Ramos (cell line): ENCODE measurements around the gene AVPR1B.

Experiments used
- in situ Hi-C: fragments of 300-500 bp; cut with MboI; formaldehyde crosslinking; loops from one replicate; pipeline ENCODE4 v1.14.3; 2022; ENCODE audit warnings: low sequenced_read_pairs; ENCODE audit not compliant: unreplicated experiment

AVPR1B gene

GRCh38 chr1:206117151-206117948, at the start of gene AVPR1B:
Gene AVPR1B (minus strand): TSS chr1:206117388. CDS start chr1:206116890, 498 bp downstream.
- in situ Hi-C loops, result loop anchor here (10.0 kb wide), 1 partner anchor 323 kb away; no protein-coding TSS in a partner anchor

GRCh38 chr1:206145771-206146290, 28.6 kb upstream of the AVPR1B start:
- in situ Hi-C loops, result no loop called here

GRCh38 chr1:206144605-206145004, 27.4 kb upstream of the AVPR1B start:
- in situ Hi-C loops, result no loop called here

GRCh38 chr1:206143537-206144172, 26.5 kb upstream of the AVPR1B start:
- in situ Hi-C loops, result no loop called here

GRCh38 chr1:206142770-206143169, 25.6 kb upstream of the AVPR1B start:
- in situ Hi-C loops, result no loop called here

- in situ Hi-C loops, result no loop called here
These were observed 24.8 kb upstream of the AVPR1B start for GRCh38 chr1:206142011-206142410.

- in situ Hi-C loops, result no loop called here
These were observed 19.1 kb upstream of the AVPR1B start for GRCh38 chr1:206136241-206136640.

- in situ Hi-C loops, result no loop called here
These were observed 18.1 kb upstream of the AVPR1B start for GRCh38 chr1:206135248-206135647.

GRCh38 chr1:206133751-206134415, 16.7 kb upstream of the AVPR1B start:
- in situ Hi-C loops, result no loop called here

GRCh38 chr1:206131037-206131436, 13.8 kb upstream of the AVPR1B start:
- in situ Hi-C loops, result no loop called here

- in situ Hi-C loops, result no loop called here
These were observed 11.0 kb upstream of the AVPR1B start for GRCh38 chr1:206128196-206128595.

- in situ Hi-C loops, result no loop called here
These were observed 10.1 kb upstream of the AVPR1B start for GRCh38 chr1:206127336-206127735.

GRCh38 chr1:206125346-206125745, 8.2 kb upstream of the AVPR1B start:
- in situ Hi-C loops, result no loop called here

GRCh38 chr1:206122686-206123085, 5.5 kb upstream of the AVPR1B start:
- in situ Hi-C loops, result no loop called here

- in situ Hi-C loops, result no loop called here
These were observed 4.1 kb upstream of the AVPR1B start for GRCh38 chr1:206121269-206121668.

- in situ Hi-C loops, result no loop called here
These were observed 3.2 kb upstream of the AVPR1B start for GRCh38 chr1:206120406-206120805.

GRCh38 chr1:206116873-206117150, 376 bp downstream of the AVPR1B start:
- in situ Hi-C loops, result loop anchor here (10.0 kb wide), 1 partner anchor 322 kb away; no protein-coding TSS in a partner anchor

GRCh38 chr1:206116191-206116872, 856 bp downstream of the AVPR1B start:
- in situ Hi-C loops, result loop anchor here (10.0 kb wide), 1 partner anchor 322 kb away; no protein-coding TSS in a partner anchor

- in situ Hi-C loops, result loop anchor here (10.0 kb wide), 1 partner anchor 321 kb away; no protein-coding TSS in a partner anchor
These were observed 1.4 kb downstream of the AVPR1B start for GRCh38 chr1:206115791-206116190.
